Right hindlimb (tissue), 1 donor: Measurements from ENCODE around the gene IMMP2L.

Experiments
- DNase-seq: peaks from one replicate; pipeline ENCODE4 v3.0.0-alpha.2; 2018

Gene IMMP2L

GRCh38 chr7:111388016-111388415 lies 174.3 kb downstream of the IMMP2L start:
- no peak for DNase-seq

- DNase-seq, result no peak
These were observed 178.0 kb downstream of the IMMP2L start for GRCh38 chr7:111384065-111384891.

- DNase-seq, result no peak
These were observed 179.2 kb downstream of the IMMP2L start for GRCh38 chr7:111383133-111383532.

- no peak for DNase-seq
These were observed 180.7 kb downstream of the IMMP2L start for GRCh38 chr7:111381590-111381989.

- DNase-seq, result no peak
These were observed 181.3 kb downstream of the IMMP2L start for GRCh38 chr7:111380945-111381344.

- no peak for DNase-seq
These were observed 188.3 kb downstream of the IMMP2L start for GRCh38 chr7:111374027-111374426.

GRCh38 chr7:111371437-111371836 lies 190.9 kb downstream of the IMMP2L start:
- DNase-seq, result no peak

GRCh38 chr7:111370002-111370401 lies 192.3 kb downstream of the IMMP2L start:
- DNase-seq, result no peak

GRCh38 chr7:111368381-111369065 lies 193.8 kb downstream of the IMMP2L start:
- DNase-seq, result no peak

- DNase-seq, result no peak
These were observed 197.9 kb downstream of the IMMP2L start for GRCh38 chr7:111364413-111364812.

GRCh38 chr7:111363099-111363498 lies 199.2 kb downstream of the IMMP2L start:
- DNase-seq, result no peak

- no peak for DNase-seq
These were observed 199.7 kb downstream of the IMMP2L start for GRCh38 chr7:111362506-111363054.

GRCh38 chr7:111358915-111359314 lies 203.4 kb downstream of the IMMP2L start:
- DNase-seq, result no peak

- DNase-seq, result no peak
These were observed 204.6 kb downstream of the IMMP2L start for GRCh38 chr7:111357691-111358090.

- no peak for DNase-seq
These were observed 205.4 kb downstream of the IMMP2L start for GRCh38 chr7:111356941-111357340.

GRCh38 chr7:111352319-111352718 lies 210.0 kb downstream of the IMMP2L start:
- no peak for DNase-seq

GRCh38 chr7:111346219-111346618 lies 216.1 kb downstream of the IMMP2L start:
- no peak for DNase-seq

GRCh38 chr7:111343017-111343416 lies 219.3 kb downstream of the IMMP2L start:
- DNase-seq, result no peak

GRCh38 chr7:111339006-111339405 lies 223.3 kb downstream of the IMMP2L start:
- no peak for DNase-seq

- DNase-seq, result no peak
These were observed 229.3 kb downstream of the IMMP2L start for GRCh38 chr7:111333010-111333409.

GRCh38 chr7:111330235-111330523 lies 232.1 kb downstream of the IMMP2L start:
- DNase-seq, result no peak

GRCh38 chr7:111329367-111330234 lies 232.7 kb downstream of the IMMP2L start:
- no peak for DNase-seq

GRCh38 chr7:111328487-111328886 lies 233.8 kb downstream of the IMMP2L start:
- no peak for DNase-seq
